Ureter (tissue), 1 donor: ENCODE results near the gene FNDC3A. TPM values are rescaled to one million over a fixed set of nuclear protein-coding genes. Genes with fewer than 3 reads are reported as not detected.

ENCODE experiments used
- DNase-seq: peaks from one replicate; pipeline ENCODE4 v3.0.0-alpha.2; 2020; ENCODE audit warnings: low spot score
- total RNA-seq: library from RNA; stranded (reverse); gene quantifications from one replicate; pipeline ENCODE4 v1.2.4, GENCODE V29; 2023
- donor health status: DM: yes; HTN: yes; CAD: no.

FNDC3A gene
- total RNA-seq, 1 donor from 2014 or later: 76.5 TPM

GRCh38 chr13:49253310-49253709 is 277.6 kb downstream of the FNDC3A start:
- no peak for DNase-seq

GRCh38 chr13:49254007-49254406 is 278.3 kb downstream of the FNDC3A start:
- DNase-seq: no peak

GRCh38 chr13:49256841-49257240 is 281.1 kb downstream of the FNDC3A start:
- no peak for DNase-seq

- no peak for DNase-seq
Measured at GRCh38 chr13:49258089-49258796, 282.5 kb downstream of the FNDC3A start.

Other genes starting within 250 kb of the FNDC3A start
- gene MLNR, start 244.4 kb downstream of the FNDC3A start, total RNA-seq: not detected